Parathyroid adenoma (tissue), 2 donors: ENCODE data around the gene SLC16A10.

Experiments used
- H2AFZ ChIP-seq: fragments of 300-600 bp; sonication (generic); one replicate; pipeline ENCODE4 v1.7.0; 2017; ENCODE audit warnings: antibody characterized with exemption, mild to moderate bottlenecking
- H3K27ac ChIP-seq: fragments of 300-600 bp; sonication (generic); one replicate; pipeline ENCODE4 v1.7.0; 2017
- H3K27me3 ChIP-seq: fragments of 300-600 bp; sonication (generic); one replicate; pipeline ENCODE4 v1.7.0; 2017; ENCODE audit warnings: low read length; ENCODE audit not compliant: control insufficient read depth, insufficient read depth
- H3K36me3 ChIP-seq: fragments of 300-600 bp; sonication (generic); one replicate; pipeline ENCODE4 v1.7.0; 2017; ENCODE audit warnings: low read length; ENCODE audit not compliant: control insufficient read depth, insufficient read depth
- H3K4me1 ChIP-seq: fragments of 300-600 bp; sonication (generic); one replicate; pipeline ENCODE4 v1.7.0; 2017; ENCODE audit warnings: control low read depth
- H3K4me2 ChIP-seq: fragments of 300-600 bp; sonication (generic); one replicate; pipeline ENCODE4 v1.7.0; 2017; ENCODE audit warnings: low read length
- H3K4me3 ChIP-seq: fragments of 300-600 bp; sonication (generic); one replicate; pipeline ENCODE4 v1.7.0; 2017; ENCODE audit warnings: low read depth, low read length
- H3K79me2 ChIP-seq: fragments of 300-600 bp; sonication (generic); one replicate; pipeline ENCODE4 v1.7.0; 2017; ENCODE audit warnings: control low read depth
- H3K9ac ChIP-seq: fragments of 300-600 bp; sonication (generic); one replicate; pipeline ENCODE4 v1.7.0; 2017; ENCODE audit warnings: mild to moderate bottlenecking
- H3K9me3 ChIP-seq: fragments of 300-600 bp; sonication (generic); one replicate; pipeline ENCODE4 v1.7.0; 2017; ENCODE audit warnings: low read length; ENCODE audit not compliant: control insufficient read depth
- TF ChIP-seq, protein P1 (sequence below): fragments of 300-600 bp; sonication (generic); IDR thresholded peaks from one replicate; pipeline ENCODE4 v1.7.0; 2017; ENCODE audit warnings: antibody characterized with exemption, mild to moderate bottlenecking
- donor health status: primary hyperparathyroidism.

The SLC16A10 gene

DNA sequence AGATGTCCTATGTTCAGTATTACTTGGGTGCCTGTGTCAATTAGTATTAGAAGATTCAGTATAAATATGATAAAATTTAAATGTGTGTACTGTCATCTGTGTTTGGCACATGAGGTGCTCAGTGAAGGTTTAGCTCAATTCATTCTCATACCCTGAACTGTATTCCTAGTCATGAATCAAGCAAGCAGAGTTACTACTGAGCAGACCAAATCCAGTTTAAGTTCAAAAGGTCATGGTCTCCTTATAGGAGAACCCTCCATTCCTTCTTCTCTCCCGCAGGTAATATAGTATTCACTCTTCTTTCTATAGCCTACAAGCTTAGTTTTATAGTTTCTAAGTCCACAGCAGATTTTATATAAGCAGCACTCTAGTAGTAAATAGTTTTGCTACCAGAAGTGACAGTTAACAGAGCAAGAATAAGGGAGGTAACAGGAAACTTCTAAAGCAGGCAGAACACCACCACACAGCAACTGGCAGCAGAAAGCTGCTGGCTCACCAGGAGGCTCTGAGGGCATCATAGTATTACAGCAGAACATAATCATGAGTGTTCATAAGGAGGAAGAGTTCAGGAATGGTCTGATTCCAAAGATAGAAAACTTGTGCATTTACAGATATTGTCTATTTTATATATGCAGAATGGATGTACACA, 133.2 kb downstream of the SLC16A10 start:
- H3K4me1 ChIP-seq = no peaks in the 10 kb centered on the region
- TF ChIP-seq, protein P1, sequence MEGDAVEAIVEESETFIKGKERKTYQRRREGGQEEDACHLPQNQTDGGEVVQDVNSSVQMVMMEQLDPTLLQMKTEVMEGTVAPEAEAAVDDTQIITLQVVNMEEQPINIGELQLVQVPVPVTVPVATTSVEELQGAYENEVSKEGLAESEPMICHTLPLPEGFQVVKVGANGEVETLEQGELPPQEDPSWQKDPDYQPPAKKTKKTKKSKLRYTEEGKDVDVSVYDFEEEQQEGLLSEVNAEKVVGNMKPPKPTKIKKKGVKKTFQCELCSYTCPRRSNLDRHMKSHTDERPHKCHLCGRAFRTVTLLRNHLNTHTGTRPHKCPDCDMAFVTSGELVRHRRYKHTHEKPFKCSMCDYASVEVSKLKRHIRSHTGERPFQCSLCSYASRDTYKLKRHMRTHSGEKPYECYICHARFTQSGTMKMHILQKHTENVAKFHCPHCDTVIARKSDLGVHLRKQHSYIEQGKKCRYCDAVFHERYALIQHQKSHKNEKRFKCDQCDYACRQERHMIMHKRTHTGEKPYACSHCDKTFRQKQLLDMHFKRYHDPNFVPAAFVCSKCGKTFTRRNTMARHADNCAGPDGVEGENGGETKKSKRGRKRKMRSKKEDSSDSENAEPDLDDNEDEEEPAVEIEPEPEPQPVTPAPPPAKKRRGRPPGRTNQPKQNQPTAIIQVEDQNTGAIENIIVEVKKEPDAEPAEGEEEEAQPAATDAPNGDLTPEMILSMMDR = no peak
- no peak overlapping the region for H3K4me3 ChIP-seq
- no peak overlapping the region for H3K4me2 ChIP-seq
- no peak overlapping the region for H3K27ac ChIP-seq
- no peaks in the 10 kb centered on the region for H3K79me2 ChIP-seq
- H3K9me3 ChIP-seq = no peaks in the 10 kb centered on the region
- no peaks in the 10 kb centered on the region for H3K27me3 ChIP-seq
- no peak overlapping the region for H2AFZ ChIP-seq
- H3K9ac ChIP-seq = no peak overlapping the region
- H3K36me3 ChIP-seq = no peaks in the 10 kb centered on the region

DNA sequence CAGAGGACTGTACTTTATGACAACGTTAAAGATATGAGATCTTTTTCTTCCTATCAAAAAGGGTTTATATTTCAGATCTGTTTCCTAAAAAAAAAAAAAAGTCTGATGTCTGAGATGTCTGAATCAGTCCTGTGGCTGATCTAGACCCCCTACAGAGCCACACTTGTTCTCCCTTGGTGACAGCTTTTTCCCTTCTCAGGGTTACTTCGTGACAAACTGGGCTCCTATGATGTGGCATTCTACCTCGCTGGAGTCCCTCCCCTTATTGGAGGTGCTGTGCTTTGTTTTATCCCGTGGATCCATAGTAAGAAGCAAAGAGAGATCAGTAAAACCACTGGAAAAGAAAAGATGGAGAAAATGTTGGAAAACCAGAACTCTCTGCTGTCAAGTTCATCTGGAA, 134.5 kb downstream of the SLC16A10 start:
- no peak overlapping the region for H3K4me3 ChIP-seq
- no peak overlapping the region for H3K9ac ChIP-seq
- H3K4me2 ChIP-seq = no peak overlapping the region
- no peaks in the 10 kb centered on the region for H3K36me3 ChIP-seq
- H3K9me3 ChIP-seq = no peaks in the 10 kb centered on the region
- no peak overlapping the region for H3K27ac ChIP-seq
- TF ChIP-seq, protein P1 = no peak
- no peaks in the 10 kb centered on the region for H3K4me1 ChIP-seq
- no peaks in the 10 kb centered on the region for H3K79me2 ChIP-seq
- H3K27me3 ChIP-seq = no peaks in the 10 kb centered on the region
- no peak overlapping the region for H2AFZ ChIP-seq

DNA sequence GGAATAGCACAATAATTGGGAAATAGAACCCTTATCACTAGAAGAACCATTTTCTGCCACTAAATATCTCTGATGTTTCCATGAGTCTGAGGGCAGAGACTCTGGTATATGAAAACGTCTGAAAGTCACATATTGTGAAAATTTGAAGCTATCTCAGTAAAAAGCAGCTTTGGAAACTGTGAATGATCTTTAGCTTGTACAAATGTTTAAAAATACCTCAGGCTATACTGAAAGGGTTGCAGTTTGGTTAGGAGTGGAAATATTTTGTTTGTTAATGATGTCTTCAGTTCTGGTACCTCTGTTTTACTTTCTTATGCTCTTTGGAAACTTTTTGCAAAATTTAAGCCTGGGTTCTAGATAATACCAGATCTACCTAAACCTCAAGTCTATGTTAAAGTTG, 135.0 kb downstream of the SLC16A10 start:
- no peak overlapping the region for H3K9ac ChIP-seq
- no peaks in the 10 kb centered on the region for H3K9me3 ChIP-seq
- no peak overlapping the region for H3K4me2 ChIP-seq
- H3K36me3 ChIP-seq = no peaks in the 10 kb centered on the region
- H3K4me3 ChIP-seq = no peak overlapping the region
- TF ChIP-seq, protein P1 = no peak
- H3K79me2 ChIP-seq = no peaks in the 10 kb centered on the region
- H3K4me1 ChIP-seq = no peaks in the 10 kb centered on the region
- H3K27me3 ChIP-seq = no peaks in the 10 kb centered on the region
- H2AFZ ChIP-seq = no peak overlapping the region
- H3K27ac ChIP-seq = no peak overlapping the region

DNA sequence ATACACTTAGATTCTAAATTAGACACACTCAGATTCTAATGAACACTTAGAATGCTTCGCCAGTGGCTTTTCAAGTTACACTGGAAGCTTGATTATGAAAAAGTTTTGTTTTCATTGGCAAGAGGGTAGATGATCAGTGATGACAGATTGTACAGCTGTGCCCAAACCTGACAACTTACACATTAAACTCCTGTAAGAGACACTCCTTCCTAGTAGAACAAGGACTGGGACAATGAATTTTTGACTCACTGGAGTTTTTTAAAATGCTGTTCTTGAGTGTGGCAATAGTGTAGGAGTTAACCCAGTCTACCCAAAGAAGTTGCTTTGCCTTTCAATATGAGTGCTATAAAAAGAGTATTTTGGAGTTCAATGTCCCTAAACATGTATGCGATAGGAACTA, 140.8 kb downstream of the SLC16A10 start:
- Histone ChIP-seq H3K4me2 (no peak overlapping the region), H3K9ac (no peak overlapping the region), H2AFZ (no peak overlapping the region), H3K4me3 (no peak overlapping the region), H3K27me3 (no peaks in the 10 kb centered on the region), H3K79me2 (no peaks in the 10 kb centered on the region), H3K9me3 (no peaks in the 10 kb centered on the region), H3K36me3 (no peaks in the 10 kb centered on the region), H3K4me1 (no peaks in the 10 kb centered on the region), H3K27ac (no peak overlapping the region)
- TF ChIP-seq, protein P1 = no peak

DNA sequence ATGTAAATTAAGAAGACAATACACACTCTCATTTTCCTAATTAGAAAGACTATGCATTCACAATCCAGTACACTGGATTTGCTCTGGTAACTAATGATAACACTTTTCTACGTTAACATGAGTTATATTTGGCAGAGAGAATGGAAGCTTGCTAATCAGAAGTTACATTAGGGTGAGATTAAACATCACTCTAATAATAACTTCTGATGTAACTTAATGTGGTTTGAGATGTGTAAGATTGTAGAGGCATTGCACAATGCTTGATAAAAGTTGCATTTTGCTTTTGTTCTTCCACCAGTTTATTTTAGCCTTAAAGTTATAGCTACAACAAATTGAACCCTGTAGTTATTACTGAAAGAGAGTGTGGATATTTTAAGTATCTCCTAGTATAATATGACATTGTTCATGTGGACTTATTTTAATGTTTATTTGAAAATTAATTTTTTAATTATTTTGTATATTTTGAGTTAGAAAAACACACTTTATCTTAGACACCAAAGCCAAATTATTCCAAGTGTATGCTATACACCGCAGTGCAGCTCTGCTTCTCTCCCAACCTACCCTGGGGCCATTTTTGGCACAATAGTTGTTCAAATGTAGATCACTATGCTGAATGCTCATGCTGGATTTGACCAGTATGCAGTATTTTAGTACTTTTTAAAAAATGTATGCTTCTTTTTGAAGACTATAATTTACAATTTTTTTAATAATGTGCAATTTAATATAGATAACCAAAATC, 143.2 kb downstream of the SLC16A10 start:
- TF ChIP-seq, protein P1 = no peak
- Histone ChIP-seq H3K4me1 (no peaks in the 10 kb centered on the region), H3K36me3 (no peaks in the 10 kb centered on the region), H3K9me3 (no peaks in the 10 kb centered on the region), H3K4me3 (no peak overlapping the region), H3K4me2 (no peak overlapping the region), H3K27me3 (no peaks in the 10 kb centered on the region), H3K79me2 (no peaks in the 10 kb centered on the region), H3K27ac (no peak overlapping the region), H2AFZ (no peak overlapping the region), H3K9ac (no peak overlapping the region)
